H1 (cell line): ENCODE results near the gene NAXE. TPM values are rescaled to one million over a fixed set of nuclear protein-coding genes. Genes with fewer than 3 reads are reported as not detected.

Experiments
- CTCF ChIA-PET: fragments of 300-600 bp; sonication (Branson Sonifier 250); formaldehyde crosslinking; loops from one replicate; lab custom pipeline; 2021; ENCODE audit not compliant: partially characterized antibody; lab: Charles Lee
- POLR2A ChIA-PET: fragments of 300-600 bp; sonication (Branson Sonifier 250); formaldehyde crosslinking; loops from one replicate; lab custom pipeline; 2021; ENCODE audit warnings: inconsistent platforms; ENCODE audit not compliant: partially characterized antibody; lab: Charles Lee
- DNase-seq, 2 experiments: peaks; one replicate each; pipeline versions ENCODE4 v3.0.0 to v3.0.0-alpha.2; 2010 to 2022; ENCODE audit warnings: low spot score in 2 of 2, low read depth in 1 of 2, mixed read lengths in 1 of 2
- FAIRE-seq: peaks from 2 replicates; lab custom pipeline; 2011; peaks lifted over from hg19 to GRCh38; lab: Jason Lieb, UNC
- H2AFZ ChIP-seq: 2 replicates; pipeline ENCODE4 v1.8.1; 2012; ENCODE audit warnings: low read length, inconsistent platforms
- H2AK5ac ChIP-seq: 2 replicates; pipeline ENCODE4 v1.6.1; 2013; ENCODE audit warnings: low read depth, low read length
- H2BK120ac ChIP-seq: replicated peaks from 2 replicates; pipeline ENCODE3; 2013; ENCODE audit warnings: low read depth, low read length, inconsistent platforms
- H2BK12ac ChIP-seq: 2 replicates; pipeline ENCODE4 v1.6.1; 2013; ENCODE audit warnings: low read depth, low read length
- H2BK15ac ChIP-seq: 2 replicates; pipeline ENCODE4 v1.6.1; 2013; ENCODE audit warnings: low read length
- H2BK20ac ChIP-seq: 2 replicates; pipeline ENCODE4 v1.6.1; 2013; ENCODE audit warnings: low read length
- H2BK5ac ChIP-seq: 2 replicates; pipeline ENCODE4 v1.6.1; 2013; ENCODE audit warnings: low read depth, low read length
- H3K14ac ChIP-seq: 2 replicates; pipeline ENCODE4 v1.6.1; 2013; ENCODE audit warnings: inconsistent platforms; ENCODE audit not compliant: insufficient read length
- H3K18ac ChIP-seq: 2 replicates; pipeline ENCODE4 v1.6.1; 2013; ENCODE audit warnings: low read length; ENCODE audit errors: extremely low read depth
- H3K23ac ChIP-seq: 2 replicates; pipeline ENCODE4 v1.6.1; 2013; ENCODE audit warnings: inconsistent platforms; ENCODE audit not compliant: insufficient read length
- H3K23me2 ChIP-seq: 2 replicates; pipeline ENCODE4 v1.6.1; 2013; ENCODE audit warnings: low read depth, low read length
- H3K27ac ChIP-seq: 2 replicates; pipeline ENCODE4 v1.6.1; 2011; ENCODE audit warnings: low read depth, low read length, inconsistent platforms
- H3K27me3 ChIP-seq, 4 experiments: replicated peaks in 1 of 4; 1 replicate in 1 of 4; 2 replicates in 3 of 4; pipeline versions ENCODE4 v1.6.1 to v1.8.1; 2011 to 2013; ENCODE audit warnings: low read length in 3 of 4, mild to moderate bottlenecking in 3 of 4, inconsistent platforms in 2 of 4, mixed read lengths in 2 of 4, moderate library complexity in 1 of 4; ENCODE audit not compliant: control insufficient read depth in 3 of 4, insufficient read depth in 3 of 4; ENCODE audit errors: extremely low read depth in 1 of 4
- H3K36me3 ChIP-seq, 4 experiments: 2 replicates each; pipeline versions ENCODE4 v1.6.1 to v1.8.1; 2011 to 2013; ENCODE audit warnings: mild to moderate bottlenecking in 4 of 4, low read length in 3 of 4, moderate library complexity in 2 of 4, control low read depth in 1 of 4, inconsistent platforms in 1 of 4; ENCODE audit not compliant: insufficient read depth in 4 of 4, control insufficient read depth in 2 of 4
- H3K4ac ChIP-seq: replicated peaks from 2 replicates; pipeline ENCODE3; 2013; ENCODE audit warnings: low read length, low read depth, mixed read lengths, inconsistent platforms; ENCODE audit not compliant: insufficient read length
- H3K4me1 ChIP-seq, 4 experiments: replicated peaks in 1 of 4; 1 replicate in 1 of 4; 2 replicates in 3 of 4; pipeline versions ENCODE4 v1.6.1 to v1.8.1; 2011 to 2013; ENCODE audit warnings: low read length in 3 of 4, inconsistent platforms in 2 of 4, mixed read lengths in 1 of 4; ENCODE audit not compliant: insufficient read depth in 4 of 4, control insufficient read depth in 3 of 4
- H3K4me2 ChIP-seq, 2 experiments: 2 replicates each; pipeline versions ENCODE4 v1.6.1 to v1.8.1; 2011 to 2013; ENCODE audit warnings: low read depth in 2 of 2, low read length in 2 of 2, control low read depth in 1 of 2, inconsistent platforms in 1 of 2, mild to moderate bottlenecking in 1 of 2; ENCODE audit not compliant: insufficient read depth in 1 of 2
- H3K4me3 ChIP-seq, 4 experiments: fragments of 200-600, 300-600 bp in 1 of 4; sonication (generic), shearing (Covaris generic), sonication (Bioruptor Twin) in 1 of 4; 2 replicates each; pipeline versions ENCODE4 v1.5.1 to v1.8.1; 2011 to 2016; ENCODE audit warnings: low read length in 4 of 4, low read depth in 3 of 4, control low read depth in 2 of 4, inconsistent platforms in 2 of 4, mild to moderate bottlenecking in 2 of 4, mixed read lengths in 1 of 4, moderate library complexity in 1 of 4; ENCODE audit not compliant: insufficient read depth in 2 of 4; ENCODE audit errors: extremely low read depth in 1 of 4
- H3K56ac ChIP-seq: replicated peaks from 2 replicates; pipeline ENCODE3; 2013; ENCODE audit warnings: low read depth, mild to moderate bottlenecking, mixed read lengths, low read length, inconsistent platforms; ENCODE audit not compliant: insufficient read length
- H3K79me1 ChIP-seq: 2 replicates; pipeline ENCODE4 v1.6.1; 2013; ENCODE audit warnings: low read depth, low read length, control low read depth
- H3K79me2 ChIP-seq, 2 experiments: 2 replicates each; pipeline versions ENCODE4 v1.6.1 to v1.8.1; 2012 to 2013; ENCODE audit warnings: low read length in 2 of 2, mild to moderate bottlenecking in 2 of 2, inconsistent platforms in 1 of 2; ENCODE audit not compliant: insufficient read depth in 2 of 2, control insufficient read depth in 1 of 2
- H3K9ac ChIP-seq, 4 experiments: replicated peaks in 1 of 4; 1 replicate in 1 of 4; 2 replicates in 3 of 4; pipeline versions ENCODE4 v1.6.1 to v1.8.1; 2011 to 2013; ENCODE audit warnings: low read depth in 3 of 4, low read length in 3 of 4, control low read depth in 2 of 4, mild to moderate bottlenecking in 2 of 4, moderate library complexity in 2 of 4, inconsistent platforms in 1 of 4; ENCODE audit errors: extremely low read depth in 1 of 4
- H3K9me3 ChIP-seq, 2 experiments: 2 replicates each; pipeline versions ENCODE4 v1.6.1 to v1.8.1; 2012 to 2013; ENCODE audit warnings: mild to moderate bottlenecking in 2 of 2, moderate library complexity in 2 of 2, control low read depth in 1 of 2, inconsistent platforms in 1 of 2, low read depth in 1 of 2, low read length in 1 of 2, mixed read lengths in 1 of 2; ENCODE audit not compliant: insufficient read depth in 2 of 2
- H4K20me1 ChIP-seq, 2 experiments: replicated peaks in 1 of 2; 2 replicates each; pipeline versions ENCODE3 to v1.8.1; 2011 to 2013; ENCODE audit warnings: inconsistent platforms in 2 of 2, low read length in 2 of 2, mild to moderate bottlenecking in 1 of 2; ENCODE audit not compliant: insufficient read depth in 2 of 2, control insufficient read depth in 1 of 2
- H4K5ac ChIP-seq: 2 replicates; pipeline ENCODE4 v1.6.1; 2013; ENCODE audit warnings: low read length, low read depth, mixed read lengths, inconsistent platforms; ENCODE audit not compliant: insufficient read length
- H4K8ac ChIP-seq: 2 replicates; pipeline ENCODE4 v1.8.0; 2013; ENCODE audit warnings: mild to moderate bottlenecking, moderate library complexity, low read length, inconsistent platforms; ENCODE audit not compliant: insufficient read depth; ENCODE audit errors: extremely low read depth
- H4K91ac ChIP-seq: replicated peaks from 2 replicates; pipeline ENCODE3; 2013; ENCODE audit warnings: low read length, mixed read lengths, inconsistent platforms; ENCODE audit not compliant: insufficient read length
- CTCF ChIP-seq, 3 experiments: IDR thresholded peaks; 1 replicate in 2 of 3; 2 replicates in 1 of 3; pipeline versions ENCODE4 v1.5.1 to v1.6.1; 2011; ENCODE audit warnings: low read length in 3 of 3, mild to moderate bottlenecking in 3 of 3, inconsistent platforms in 2 of 3, low read depth in 1 of 3, moderate library complexity in 1 of 3; ENCODE audit not compliant: insufficient read depth in 1 of 3; ENCODE audit errors: control extremely low read depth in 1 of 3
- FOSL1 ChIP-seq: IDR thresholded peaks from 2 replicates; pipeline ENCODE4 v1.6.1; 2011; ENCODE audit warnings: mild to moderate bottlenecking, low read depth, low read length, moderate library complexity; ENCODE audit not compliant: insufficient read depth
- MAX ChIP-seq: IDR thresholded peaks from 2 replicates; pipeline ENCODE4 v1.6.1; 2012; ENCODE audit warnings: inconsistent platforms
- RAD21 ChIP-seq, 2 experiments: IDR thresholded peaks in 1 of 2; conservative IDR thresholded peaks in 1 of 2; 2 replicates each; pipeline ENCODE4 v1.6.1; 2011; ENCODE audit warnings: low read depth in 2 of 2, low read length in 2 of 2, improper control_type of control experiment in 1 of 2, inconsistent platforms in 1 of 2, mild to moderate bottlenecking in 1 of 2, moderate library complexity in 1 of 2
- WGBS, 2 experiments: shearing (Covaris generic) in 1 of 2; methylation state at CpG; one replicate each; pipeline versions ENCODE4 v1.1.6 to v1.1.7; 2013 to 2015; ENCODE audit warnings: low lambda C conversion rate in 2 of 2, mixed read lengths in 2 of 2, inconsistent platforms in 1 of 2, low coverage in 1 of 2, missing lambda C conversion rate in 1 of 2; ENCODE audit not compliant: insufficient replicate concordance in 2 of 2, insufficient coverage in 1 of 2, insufficient read length in 1 of 2; ENCODE audit errors: extremely low coverage in 1 of 2, missing lambda C conversion rate in 1 of 2; 5-methylcytosine and 5-hydroxymethylcytosine counted together
- polyA plus RNA-seq, 7 experiments: library from polyadenylated mRNA; depleted of rRNA in 3 of 7; stranded (reverse) in 5 of 7; unstranded in 2 of 7; fragments of >200 nt in 5 of 7; fragments of 200-250 nt in 2 of 7; gene quantifications; 1 replicate in 5 of 7; 2 replicates in 1 of 7; 4 replicates in 1 of 7; pipeline versions ENCODE4 v1.2.1 to v1.2.3, GENCODE V29; 2011 to 2013; ENCODE audit warnings: missing spikeins in 2 of 7, mixed read lengths in 2 of 7
- total RNA-seq: library from RNA; stranded (reverse); fragmentation: NEBNext Ultra II Directional; extraction: Animal tissue kit (Norgen Biotek cat#: 25700); gene quantifications from 2 replicates; pipeline ENCODE4 v1.2.1, GENCODE V29; 2021

NAXE gene
- total and polyA plus RNA-seq, 2 of the 8 experiments (the other 6 are each of a cell fraction or from before 2014, with no cell fraction given), result 73.1 to 74.3 TPM

- H2AFZ ChIP-seq, result peak overlapping the region; percentile 98
- no peak overlapping the region; the same call in 1 of the 2 replicates for H4K8ac ChIP-seq
- H3K9me3 ChIP-seq, result no peaks in the 10 kb centered on the region
- H3K4me3 ChIP-seq, result no peak overlapping the region
- H3K4ac ChIP-seq, result no peak overlapping the region
- no peak overlapping the region for H3K56ac ChIP-seq
- no peak overlapping the region for H2BK15ac ChIP-seq
- H4K91ac ChIP-seq, result no peak overlapping the region
- no peak overlapping the region for H2BK5ac ChIP-seq
- no peak overlapping the region; the same call in 1 of the 2 replicates for H3K18ac ChIP-seq
- H4K5ac ChIP-seq, result no peak overlapping the region
- FAIRE-seq (no peak), DNase-seq (no peak)
- H2BK20ac ChIP-seq, result no peak overlapping the region
- H3K23ac ChIP-seq, result no peak overlapping the region
- H3K14ac ChIP-seq, result no peak overlapping the region
- POLR2A ChIA-PET, result interaction anchor here (1.1 to 6.6 kb wide), 6 partner anchors 10 to 164 kb away, joined by 3 to 66 read pairs (median 5); partner anchors contain the start of genes NAXE and PRCC
- H3K79me1 ChIP-seq, result peaks cover 2% of the 10 kb centered on the region; the same call in 1 of the 2 replicates
- TF ChIP-seq MAX (no peak), RAD21 (IDR thresholded peaks at IDR 0.05 in 1 of 2, conservative IDR thresholded peaks at IDR 0.05 in 1 of 2; ENCODE audit: low read depth in 2 of 2, low read length in 2 of 2) (peak; percentile 21 to 45; a peak in 3 of 4 replicates), FOSL1 (no peak), CTCF (IDR thresholded peaks at IDR 0.05; ENCODE audit: control extremely low read depth in 1 of 3, insufficient read depth in 1 of 3, low read depth in 1 of 3, low read length in 3 of 3) (peak in 2 of 3 experiments; percentile 42 to 57; a peak in 2 of 4 replicates)
- CTCF ChIA-PET, result interaction anchor here (0.6 to 5.7 kb wide), 21 partner anchors 10 to 319 kb away, joined by 3 to 45 read pairs (median 4); partner anchors contain the start of genes IQGAP3, NAXE and NES
- no peak overlapping the region for H2AK5ac ChIP-seq
- peaks cover 5% of the 10 kb centered on the region; the same call in 1 of the 2 replicates for H3K23me2 ChIP-seq
- H2BK12ac ChIP-seq, result no peak overlapping the region
- peaks cover 0 to 1% of the 10 kb centered on the region in 2 experiments for H4K20me1 ChIP-seq
- H3K9ac ChIP-seq, result no peak overlapping the region
- H3K4me1 ChIP-seq, result peaks cover 0 to 8% (median 3%) of the 10 kb centered on the region in 4 experiments; a peak in 5 of 7 replicates
- peak overlapping the region; percentile 55 to 57 for H3K4me2 ChIP-seq
- 10% methylated on average over 6 of the region's 10 CpGs; no CpG with 5 or more reads in 1 of the 2 experiments for WGBS, 2 experiments
- peaks cover 8 to 13% (median 12%) of the 10 kb centered on the region in 4 experiments for H3K36me3 ChIP-seq
- H3K27me3 ChIP-seq, result no peaks in the 10 kb centered on the region
- peaks cover 3 to 19% of the 10 kb centered on the region in 2 experiments for H3K79me2 ChIP-seq
- no peak overlapping the region for H2BK120ac ChIP-seq
- no peak overlapping the region for H3K27ac ChIP-seq
These were observed 11.0 kb downstream of the NAXE start for GRCh38 chr1:156602557-156602993.
